Epidermal melanocyte (primary cell): ENCODE measurements around the gene GSG1L.

Source experiments
- DNase-seq: peaks from one replicate; pipeline ENCODE4 v3.0.0; 2011; ENCODE audit warnings: low spot score; ENCODE audit not compliant: insufficient read length

GSG1L gene

GRCh38 chr16:27822529-27822928 lies 241.0 kb downstream of the GSG1L start:
- no peak for DNase-seq

- DNase-seq, result no peak
Observed at GRCh38 chr16:27820646-27821345, 242.7 kb downstream of the GSG1L start.

GRCh38 chr16:27819881-27820610 lies 243.5 kb downstream of the GSG1L start:
- DNase-seq, result no peak

GRCh38 chr16:27819356-27819755 lies 244.2 kb downstream of the GSG1L start:
- DNase-seq, result no peak

- no peak for DNase-seq
Observed at GRCh38 chr16:27818246-27818645, 245.3 kb downstream of the GSG1L start.

GRCh38 chr16:27817038-27817437 lies 246.5 kb downstream of the GSG1L start:
- DNase-seq, result no peak

- peak; percentile 61 for DNase-seq
Observed at GRCh38 chr16:27816561-27816960, 247.0 kb downstream of the GSG1L start.

GRCh38 chr16:27813591-27813990 lies 249.9 kb downstream of the GSG1L start:
- DNase-seq, result no peak

GRCh38 chr16:27811881-27812280 lies 251.6 kb downstream of the GSG1L start:
- DNase-seq, result no peak

GRCh38 chr16:27806986-27807385 lies 256.5 kb downstream of the GSG1L start:
- DNase-seq, result no peak

- DNase-seq, result no peak
Observed at GRCh38 chr16:27806388-27806787, 257.1 kb downstream of the GSG1L start.

- no peak for DNase-seq
Observed at GRCh38 chr16:27805828-27806351, 257.6 kb downstream of the GSG1L start.

GRCh38 chr16:27803775-27804549 lies 259.6 kb downstream of the GSG1L start:
- DNase-seq, result no peak

- no peak for DNase-seq
Observed at GRCh38 chr16:27802664-27803439, 260.7 kb downstream of the GSG1L start.

GRCh38 chr16:27801289-27801945 lies 262.1 kb downstream of the GSG1L start:
- no peak for DNase-seq

- DNase-seq, result no peak
Observed at GRCh38 chr16:27800817-27801216, 262.7 kb downstream of the GSG1L start.

GRCh38 chr16:27799896-27800295 lies 263.6 kb downstream of the GSG1L start:
- no peak for DNase-seq

GRCh38 chr16:27798241-27798640 lies 265.3 kb downstream of the GSG1L start:
- DNase-seq, result no peak

GRCh38 chr16:27795992-27796614 lies 267.4 kb downstream of the GSG1L start:
- no peak for DNase-seq

GRCh38 chr16:27793249-27793622 lies 270.3 kb downstream of the GSG1L start:
- DNase-seq, result no peak
